AG04449 (cell line): ENCODE measurements around the gene ZNF497.

Experiments
- CTCF ChIA-PET: fragments of 350-600 bp; formaldehyde crosslinking; extraction: SDS; loops from one replicate; lab custom pipeline; 2021; ENCODE audit warnings: antibody characterized with exemption; lab: Yijun Ruan, JAX
- POLR2A ChIA-PET: fragments of 400-600, 350-600 bp; formaldehyde crosslinking; extraction: SDS; loops from one replicate; lab custom pipeline; 2020; ENCODE audit warnings: antibody characterized with exemption, inconsistent platforms; lab: Yijun Ruan, JAX
- DNase-seq: peaks from one replicate; pipeline ENCODE4 v3.0.0-alpha.2; 2010; ENCODE audit warnings: low read depth, low spot score
- H3K4me3 ChIP-seq: 2 replicates; pipeline ENCODE4 v1.5.1; 2011; ENCODE audit warnings: low read depth, mild to moderate bottlenecking, control low read depth, low read length
- TF ChIP-seq, protein P1 (sequence below): IDR thresholded peaks from one replicate; pipeline ENCODE4 v1.5.1; 2011; ENCODE audit warnings: mild to moderate bottlenecking, moderate library complexity, low read length, control low read depth, inconsistent platforms; ENCODE audit not compliant: insufficient read depth; ENCODE audit errors: missing control alignments

The ZNF497 gene

DNA sequence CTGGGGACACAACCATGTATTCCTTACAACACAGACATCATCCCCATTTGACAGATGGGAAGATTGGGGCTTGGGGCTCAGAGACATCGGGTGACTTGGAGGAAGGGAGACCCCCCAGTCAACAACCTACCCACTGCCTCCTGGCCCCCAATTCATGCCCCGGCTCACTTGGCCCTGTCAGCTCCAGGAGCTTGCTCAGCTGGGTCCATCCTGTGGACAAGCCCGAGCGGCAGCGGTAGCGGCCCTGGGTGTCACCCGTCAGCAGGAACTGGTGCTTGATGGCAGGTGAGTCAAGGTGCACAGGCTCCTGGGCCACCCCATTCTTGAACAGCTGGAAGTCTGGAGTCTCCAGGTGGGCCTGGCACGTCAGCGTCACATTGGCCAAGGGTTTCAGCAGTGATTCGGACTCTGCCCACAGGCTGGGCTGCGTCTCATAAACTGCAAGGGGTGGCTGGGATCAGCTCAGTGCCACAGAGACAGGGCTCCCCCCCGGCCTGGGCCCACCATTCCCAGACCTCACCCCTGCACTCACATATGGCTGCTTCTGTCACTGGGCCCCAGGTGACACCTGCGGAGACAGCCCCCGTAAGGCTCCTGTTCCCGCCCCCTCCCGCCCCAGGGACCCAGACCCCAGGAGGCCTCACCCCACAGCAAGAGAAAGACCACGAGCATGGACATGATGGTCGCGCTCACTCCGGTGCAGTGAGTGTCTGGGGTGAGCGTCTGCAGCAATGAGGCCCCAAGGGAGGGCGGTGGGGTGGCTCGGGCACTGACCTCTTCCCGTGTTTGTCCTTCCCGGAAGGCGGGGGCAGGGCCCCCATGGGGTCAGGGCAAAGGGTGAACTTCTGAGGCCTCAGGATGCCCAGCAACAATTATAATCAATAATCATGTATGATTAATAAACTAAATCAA lies 9.5 kb downstream of the ZNF497 start, which contains the start of gene A1BG:
TSS of gene A1BG (minus strand) at position 733 of the 912 bp plus-strand sequence. CDS start at position 678, 55 bp downstream.
- ChIA-PET POLR2A (no interaction called here), CTCF (no interaction called here)
- TF ChIP-seq, protein P1, sequence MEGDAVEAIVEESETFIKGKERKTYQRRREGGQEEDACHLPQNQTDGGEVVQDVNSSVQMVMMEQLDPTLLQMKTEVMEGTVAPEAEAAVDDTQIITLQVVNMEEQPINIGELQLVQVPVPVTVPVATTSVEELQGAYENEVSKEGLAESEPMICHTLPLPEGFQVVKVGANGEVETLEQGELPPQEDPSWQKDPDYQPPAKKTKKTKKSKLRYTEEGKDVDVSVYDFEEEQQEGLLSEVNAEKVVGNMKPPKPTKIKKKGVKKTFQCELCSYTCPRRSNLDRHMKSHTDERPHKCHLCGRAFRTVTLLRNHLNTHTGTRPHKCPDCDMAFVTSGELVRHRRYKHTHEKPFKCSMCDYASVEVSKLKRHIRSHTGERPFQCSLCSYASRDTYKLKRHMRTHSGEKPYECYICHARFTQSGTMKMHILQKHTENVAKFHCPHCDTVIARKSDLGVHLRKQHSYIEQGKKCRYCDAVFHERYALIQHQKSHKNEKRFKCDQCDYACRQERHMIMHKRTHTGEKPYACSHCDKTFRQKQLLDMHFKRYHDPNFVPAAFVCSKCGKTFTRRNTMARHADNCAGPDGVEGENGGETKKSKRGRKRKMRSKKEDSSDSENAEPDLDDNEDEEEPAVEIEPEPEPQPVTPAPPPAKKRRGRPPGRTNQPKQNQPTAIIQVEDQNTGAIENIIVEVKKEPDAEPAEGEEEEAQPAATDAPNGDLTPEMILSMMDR: no peak
- DNase-seq: no peak
- H3K4me3 ChIP-seq: no peak within 1 kb of the TSS

DNA sequence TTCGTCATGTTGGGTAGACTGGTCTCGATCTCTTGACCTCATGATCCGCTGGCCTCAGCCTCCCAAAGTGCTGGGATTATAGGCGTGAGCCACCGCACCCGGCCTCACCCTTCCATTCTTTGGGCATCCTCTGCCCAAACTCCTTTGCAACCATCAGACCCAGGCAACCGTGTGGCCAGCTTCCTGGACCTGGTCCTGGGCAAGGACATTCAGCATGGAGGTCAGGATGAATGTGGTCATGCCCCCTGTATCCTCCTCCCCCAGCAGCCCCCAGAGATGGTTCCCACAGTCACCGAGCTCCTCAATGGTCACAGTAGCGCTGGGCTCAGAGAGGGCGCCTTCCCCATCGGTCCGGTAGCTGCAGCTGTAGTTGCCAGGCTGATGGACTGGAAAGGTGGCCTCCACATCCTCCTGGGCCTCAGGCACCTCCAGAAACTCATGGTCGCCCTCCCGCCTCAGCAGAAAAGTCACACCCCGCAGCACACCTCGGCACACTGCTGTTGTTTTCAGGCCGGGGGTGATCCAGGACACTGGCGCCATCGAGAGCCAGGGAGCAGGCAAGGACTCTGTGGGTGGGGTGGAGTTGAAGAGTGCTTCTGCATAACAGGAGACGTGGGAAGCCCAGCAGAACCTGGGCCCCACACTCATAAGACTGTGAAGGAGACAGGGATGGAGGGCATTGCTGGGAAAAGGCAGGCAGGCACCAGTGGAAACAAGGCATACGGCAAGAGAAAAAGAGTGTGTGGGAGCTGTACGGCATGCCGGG lies 10.4 kb downstream of the ZNF497 start:
- no peak overlapping the region for H3K4me3 ChIP-seq
- ChIA-PET POLR2A (interaction anchor here (1.1 kb wide), 1 partner anchor 10 kb away, joined by 3 read pairs; the partner anchor contains the start of gene ZNF497), CTCF (no interaction called here)
- no peak for DNase-seq
- TF ChIP-seq, protein P1: no peak

DNA sequence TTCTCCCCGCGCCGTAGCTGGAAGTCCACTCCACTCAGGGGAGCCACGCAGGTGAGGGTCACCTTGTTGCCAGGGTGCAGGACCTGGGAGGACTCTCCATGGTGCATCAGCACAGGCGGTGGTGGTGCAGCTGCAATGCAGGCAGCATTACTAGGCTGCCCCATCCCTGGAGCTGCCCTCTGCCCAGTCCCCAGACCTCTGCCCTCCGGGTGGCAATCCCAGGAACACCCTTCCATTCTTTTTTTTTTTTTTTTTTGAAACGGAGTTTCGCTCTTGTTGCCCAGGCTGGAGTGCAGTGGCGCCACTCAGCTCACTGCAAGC lies 11.0 kb downstream of the ZNF497 start:
- TF ChIP-seq, protein P1: no peak
- CTCF ChIA-PET: no interaction called here
- POLR2A ChIA-PET: interaction anchor here (1.1 kb wide), 1 partner anchor 11 kb away, joined by 3 read pairs; the partner anchor contains the start of gene ZNF497
- no peak overlapping the region for H3K4me3 ChIP-seq
- DNase-seq: no peak

DNA sequence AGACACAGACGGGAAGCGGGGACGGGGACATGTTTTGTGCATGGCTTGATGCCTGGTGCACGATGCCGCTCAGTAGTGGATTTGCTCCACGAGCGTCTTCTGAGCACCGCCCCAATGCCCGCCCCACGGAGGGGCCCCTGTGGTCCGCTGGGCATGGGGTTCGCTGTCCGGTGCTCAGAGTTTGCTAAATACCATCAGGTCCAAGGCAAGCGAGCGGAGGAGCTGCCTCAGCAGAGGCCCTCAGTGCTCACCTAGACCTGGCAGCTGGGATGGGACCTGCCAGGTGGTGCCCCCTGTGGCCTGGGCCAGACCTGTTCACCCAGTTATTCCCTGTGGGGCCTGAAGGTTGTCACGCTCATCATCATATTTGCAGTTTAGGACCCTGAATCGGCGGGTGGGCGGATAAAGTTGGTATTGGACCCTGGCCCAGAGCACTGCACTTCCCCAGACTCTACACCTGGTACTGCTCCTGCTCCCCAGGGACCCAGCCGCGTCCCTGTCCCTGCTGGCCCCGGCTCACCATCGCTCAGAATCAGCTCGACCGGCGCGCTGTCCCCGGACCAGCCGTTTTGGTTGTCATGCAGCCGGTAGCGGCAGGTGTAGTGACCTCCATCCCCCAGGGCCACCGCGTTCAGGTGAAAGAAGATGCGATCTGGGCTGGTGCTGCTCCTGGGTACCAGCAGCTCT lies 11.5 kb downstream of the ZNF497 start:
- ChIA-PET CTCF (no interaction called here), POLR2A (interaction anchor here (1.1 kb wide), 1 partner anchor 11 kb away, joined by 3 read pairs; the partner anchor contains the start of gene ZNF497)
- TF ChIP-seq, protein P1: no peak
- no peak overlapping the region for H3K4me3 ChIP-seq
- no peak for DNase-seq

DNA sequence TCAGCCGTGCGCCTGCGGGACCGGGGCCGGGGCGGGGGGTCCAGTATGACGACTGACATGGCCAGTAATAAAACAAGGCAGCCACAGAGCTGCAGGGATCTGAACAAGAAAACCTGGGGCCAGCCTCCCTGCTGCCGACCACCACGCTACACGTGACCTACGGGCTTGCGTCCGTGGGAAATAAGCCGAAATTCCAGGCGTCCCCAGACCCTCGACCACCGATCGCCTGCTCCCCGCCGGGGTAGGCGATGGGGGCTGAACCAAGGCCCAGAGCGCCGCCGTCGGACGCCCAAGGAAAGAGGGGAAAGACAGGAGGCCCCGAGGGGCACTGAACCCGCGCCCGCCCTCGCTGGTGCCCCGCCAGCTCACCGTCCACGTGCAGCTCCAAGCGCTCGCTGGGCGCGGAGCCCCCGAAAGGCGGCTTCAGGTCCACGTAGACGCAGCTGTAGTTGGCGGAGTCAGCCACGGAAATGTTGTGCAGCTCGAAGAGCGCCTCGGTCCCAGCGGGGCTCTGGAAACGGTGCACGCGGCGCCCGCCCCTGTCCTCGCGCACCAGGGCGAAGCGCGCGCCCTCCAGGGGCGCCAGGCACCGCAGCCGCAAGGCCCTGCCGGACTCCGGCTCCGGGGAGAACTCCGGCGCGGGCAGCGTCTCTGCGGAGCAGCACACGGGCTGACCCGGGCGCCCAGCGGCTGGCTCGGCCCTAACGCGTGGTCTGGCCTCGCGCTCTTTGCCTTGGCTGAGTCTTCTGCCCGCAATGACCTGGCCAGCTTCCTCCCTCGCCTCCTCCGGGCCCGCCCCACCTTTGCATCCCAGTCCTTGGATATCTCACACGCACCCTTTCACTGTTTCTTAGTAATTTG lies 12.3 kb downstream of the ZNF497 start:
- CTCF ChIA-PET: no interaction called here
- TF ChIP-seq, protein P1: no peak
- POLR2A ChIA-PET: no interaction called here
- H3K4me3 ChIP-seq: no peak overlapping the region
- DNase-seq: no peak
